Caco-2 (cell line): ENCODE measurements around the gene FGF19. TPM values are rescaled to one million over a fixed set of nuclear protein-coding genes. Genes with fewer than 3 reads are reported as not detected.

Experiments
- BruUV-seq: library from RNA; stranded (reverse); fragments of 400-500 nt; replicated peaks from 2 replicates; lab custom pipeline; 2021; lab: Mats Ljungman, UMichigan
- CTCF ChIA-PET: fragments of 300-600 bp; sonication (Branson Sonifier 250); formaldehyde crosslinking; loops from one replicate; lab custom pipeline; 2022; ENCODE audit warnings: antibody characterized with exemption; lab: Charles Lee
- POLR2A ChIA-PET: fragments of 300-600 bp; sonication (Branson Sonifier 250); formaldehyde crosslinking; loops from one replicate; lab custom pipeline; 2022; ENCODE audit warnings: antibody characterized with exemption; lab: Charles Lee
- DNase-seq, 2 experiments: peaks; one replicate each; pipeline versions ENCODE4 v3.0.0 to v3.0.0-alpha.2; 2020 to 2022
- H3K27me3 ChIP-seq: replicated peaks from 2 replicates; pipeline ENCODE4 v1.6.0; 2011; ENCODE audit warnings: low read length; ENCODE audit not compliant: control insufficient read depth, insufficient read depth
- H3K36me3 ChIP-seq: 2 replicates; pipeline ENCODE4 v1.5.1; 2011; ENCODE audit warnings: low read length; ENCODE audit not compliant: control insufficient read depth, insufficient read depth
- H3K4me1 ChIP-seq: fragments of 250-450 bp; sonication (Bioruptor Pico); 2 replicates; pipeline ENCODE4 v1.5.1; 2020; ENCODE audit warnings: mild to moderate bottlenecking
- H3K4me3 ChIP-seq: 2 replicates; pipeline ENCODE4 v1.5.1; 2011; ENCODE audit warnings: low read depth, mild to moderate bottlenecking, control low read depth, low read length
- H3K9me3 ChIP-seq: fragments of 250-450 bp; sonication (Bioruptor Pico); 2 replicates; pipeline ENCODE4 v1.5.1; 2020; ENCODE audit warnings: mild to moderate bottlenecking, moderate library complexity
- H3K27ac Mint-ChIP-seq: one replicate; pipeline ENCODE4 v1.8.0; 2022; ENCODE audit warnings: mixed read lengths; ENCODE audit not compliant: unreplicated experiment
- H3K27me3 Mint-ChIP-seq: one replicate; pipeline ENCODE4 v1.8.0; 2022; ENCODE audit warnings: mixed read lengths; ENCODE audit not compliant: insufficient read depth, unreplicated experiment
- H3K36me3 Mint-ChIP-seq: one replicate; pipeline ENCODE4 v1.8.0; 2022; ENCODE audit warnings: mild to moderate bottlenecking, mixed read lengths; ENCODE audit not compliant: insufficient read depth, unreplicated experiment
- H3K4me1 Mint-ChIP-seq: one replicate; pipeline ENCODE4 v1.8.0; 2022; ENCODE audit warnings: low read depth, mixed read lengths; ENCODE audit not compliant: unreplicated experiment
- H3K4me3 Mint-ChIP-seq: one replicate; pipeline ENCODE4 v1.8.0; 2022; ENCODE audit warnings: mild to moderate bottlenecking, moderate library complexity, mixed read lengths; ENCODE audit not compliant: unreplicated experiment
- H3K9me3 Mint-ChIP-seq: one replicate; pipeline ENCODE4 v1.8.0; 2022; ENCODE audit warnings: mixed read lengths; ENCODE audit not compliant: unreplicated experiment
- CTCF ChIP-seq, 2 experiments: fragments of 200-600 bp in 1 of 2; IDR thresholded peaks; 1 replicate in 1 of 2; 2 replicates in 1 of 2; pipeline versions ENCODE4 v1.5.1 to v1.8.0; 2011 to 2022; ENCODE audit warnings: antibody characterized with exemption in 1 of 2, control low read depth in 1 of 2, inconsistent platforms in 1 of 2, low read depth in 1 of 2, low read length in 1 of 2, mild to moderate bottlenecking in 1 of 2, moderate library complexity in 1 of 2; ENCODE audit not compliant: insufficient read depth in 1 of 2, severe bottlenecking in 1 of 2, unreplicated experiment in 1 of 2
- intact Hi-C: fragments of 100-400 bp; cut with micrococcal nuclease; formaldehyde crosslinking; loops from one replicate; pipeline ENCODE4 v1.10.0; 2022; ENCODE audit not compliant: unreplicated experiment
- total RNA-seq: library from RNA; stranded (reverse); gene quantifications from 2 replicates; pipeline ENCODE4 v1.2.3, GENCODE V29; 2022

Gene FGF19
- total RNA-seq, 1 experiment from 2014 or later: 1.7 TPM

- Histone ChIP-seq H3K4me3 (no peak overlapping the region), H3K36me3 (no peaks in the 10 kb centered on the region), H3K9me3 (no peaks in the 10 kb centered on the region), H3K27me3 (no peaks in the 10 kb centered on the region), H3K4me1 (peaks cover 10% of the 10 kb centered on the region)
- no peak overlapping the region for H3K4me3 Mint-ChIP-seq
- no TSS peak for BruUV-seq
- peak; percentile 77 to 79 for DNase-seq
- intact Hi-C loops: loop anchor here (1.0 kb wide), 1 partner anchor 9 kb away; the partner anchor contains the start of gene LTO1
- no peaks in the 10 kb centered on the region for H3K9me3 Mint-ChIP-seq
- no peak overlapping the region for H3K27ac Mint-ChIP-seq
- no peaks in the 10 kb centered on the region for H3K36me3 Mint-ChIP-seq
- ChIA-PET CTCF (interaction anchor here (0.6 to 1.8 kb wide), 11 partner anchors 9 to 734 kb away, joined by 3 to 11 read pairs (median 4); partner anchors contain the start of gene LTO1), POLR2A (no interaction called here)
- H3K27me3 Mint-ChIP-seq: no peaks in the 10 kb centered on the region
- TF ChIP-seq CTCF (IDR thresholded peaks at IDR 0.05; ENCODE audit: insufficient read depth in 1 of 2, low read depth in 1 of 2, low read length in 1 of 2, severe bottlenecking in 1 of 2, unreplicated experiment in 1 of 2): peak; percentile 60 to 76
- peaks cover 10% of the 10 kb centered on the region for H3K4me1 Mint-ChIP-seq
These were observed 20.0 kb downstream of the FGF19 start for GRCh38 chr11:69683764-69684333.

GRCh38 chr11:69682681-69683326 is 21.0 kb downstream of the FGF19 start:
- intact Hi-C loops: no loop called here

GRCh38 chr11:69682221-69682620 is 21.6 kb downstream of the FGF19 start:
- no peaks in the 10 kb centered on the region for H3K9me3 ChIP-seq
- ChIA-PET POLR2A (no interaction called here), CTCF (no interaction called here)
- no peak for TF ChIP-seq CTCF (IDR thresholded peaks at IDR 0.05; ENCODE audit: insufficient read depth in 1 of 2, low read depth in 1 of 2, low read length in 1 of 2, severe bottlenecking in 1 of 2, unreplicated experiment in 1 of 2)
- intact Hi-C loops: no loop called here
- H3K27me3 ChIP-seq: no peaks in the 10 kb centered on the region
- Mint-ChIP-seq H3K27ac (no peak overlapping the region), H3K27me3 (no peaks in the 10 kb centered on the region), H3K9me3 (no peaks in the 10 kb centered on the region), H3K4me3 (no peak overlapping the region), H3K4me1 (no peaks in the 10 kb centered on the region), H3K36me3 (no peaks in the 10 kb centered on the region)
- H3K36me3 ChIP-seq: no peaks in the 10 kb centered on the region
- no peaks in the 10 kb centered on the region for H3K4me1 ChIP-seq
- BruUV-seq: no TSS peak
- DNase-seq: peak in 1 of 2 experiments; percentile 29
- no peak overlapping the region for H3K4me3 ChIP-seq

More at GRCh38 chr11:69682681-69683326, 21.0 kb downstream of the FGF19 start:
- Histone ChIP-seq H3K27me3 (no peaks in the 10 kb centered on the region), H3K9me3 (no peaks in the 10 kb centered on the region), H3K4me3 (no peak overlapping the region), H3K4me1 (no peaks in the 10 kb centered on the region), H3K36me3 (no peaks in the 10 kb centered on the region)
- TF ChIP-seq CTCF (IDR thresholded peaks at IDR 0.05; ENCODE audit: insufficient read depth in 1 of 2, low read depth in 1 of 2, low read length in 1 of 2, severe bottlenecking in 1 of 2, unreplicated experiment in 1 of 2): no peak
- CTCF ChIA-PET: interaction anchor here (1.3 kb wide), 1 partner anchor 27 kb away, joined by 6 read pairs; no protein-coding TSS in a partner anchor
- Mint-ChIP-seq H3K4me3 (no peak overlapping the region), H3K9me3 (no peaks in the 10 kb centered on the region), H3K4me1 (no peaks in the 10 kb centered on the region), H3K27ac (peak overlapping the region; percentile 29), H3K36me3 (no peaks in the 10 kb centered on the region), H3K27me3 (no peaks in the 10 kb centered on the region)
- DNase-seq: peak in 1 of 2 experiments; percentile 29
- BruUV-seq: no TSS peak
- POLR2A ChIA-PET: no interaction called here
